A549 (cell line): ENCODE data around the gene PIEZO2. TPM values are rescaled to one million over a fixed set of nuclear protein-coding genes. Genes with fewer than 3 reads are reported as not detected.

Experiments used
- ATAC-seq, 2 experiments: fragments of 200-7000 bp in 1 of 2; fragments of >200 bp in 1 of 2; cut with Nextera tagmentation in 1 of 2; cut with Tn5 transposase in 1 of 2; 3 replicates each; pipeline versions ENCODE4 v1.8.0 to v1.9.1; 2018 to 2020; ENCODE audit warnings: mild to moderate bottlenecking in 1 of 2, moderate library complexity in 1 of 2
- CTCF ChIA-PET: fragments of 300-600 bp; sonication (Branson Sonifier 250); formaldehyde crosslinking; extraction: SDS; loops from one replicate; lab custom pipeline; 2021; ENCODE audit warnings: antibody characterized with exemption, inconsistent platforms; lab: Yijun Ruan, JAX
- POLR2A ChIA-PET: fragments of 350-600 bp; formaldehyde crosslinking; extraction: SDS; loops from one replicate; lab custom pipeline; 2021; ENCODE audit warnings: antibody characterized with exemption, inconsistent platforms; lab: Yijun Ruan, JAX
- DNase-seq, 2 experiments: peaks; one replicate each; pipeline versions ENCODE4 v3.0.0 to v3.0.0-alpha.2; 2011 to 2016; ENCODE audit warnings: low read depth in 1 of 2, low spot score in 1 of 2
- FAIRE-seq: peaks from 2 replicates; lab custom pipeline; 2011; peaks lifted over from hg19 to GRCh38; lab: Jason Lieb, UNC
- H3K27ac ChIP-seq, 2 experiments: fragments of >200 bp; sonication (Bioruptor Twin); formaldehyde crosslinking; 3 replicates each; pipeline ENCODE4 v1.5.1; 2016 to 2017
- H3K4me1 ChIP-seq: fragments of >200 bp; sonication (Bioruptor Twin); formaldehyde crosslinking; 3 replicates; pipeline ENCODE4 v1.6.1; 2016
- H3K4me2 ChIP-seq: fragments of >200 bp; sonication (Bioruptor Twin); formaldehyde crosslinking; 3 replicates; pipeline ENCODE4 v1.6.1; 2016
- H3K4me3 ChIP-seq: fragments of >200 bp; sonication (Bioruptor Twin); formaldehyde crosslinking; 3 replicates; pipeline ENCODE4 v1.5.1; 2016
- H3K9me3 ChIP-seq: fragments of >200 bp; sonication (Bioruptor Twin); formaldehyde crosslinking; 3 replicates; pipeline ENCODE4 v1.6.1; 2016
- CHD2 ChIP-seq: fragments of 150-350 bp; IDR thresholded peaks from 2 replicates; pipeline ENCODE4 v1.6.1; 2014; ENCODE audit warnings: low read length; ENCODE audit not compliant: partially characterized antibody
- CHD4 ChIP-seq: fragments of 200-600 bp; sonication (generic); IDR thresholded peaks from 2 replicates; pipeline ENCODE4 v1.6.1; 2016; ENCODE audit warnings: antibody characterized with exemption, mild to moderate bottlenecking, borderline replicate concordance
- CTCF ChIP-seq: fragments of >200 bp; sonication (Bioruptor Twin); formaldehyde crosslinking; IDR thresholded peaks from 3 replicates; pipeline ENCODE4 v1.5.1; 2016
- E2F6 ChIP-seq: IDR thresholded peaks from 2 replicates; pipeline ENCODE4 v1.6.1; 2012; ENCODE audit warnings: low read depth, borderline replicate concordance
- EHF ChIP-seq: fragments of 250-450 bp; sonication (Bioruptor Pico); IDR thresholded peaks from 2 replicates; pipeline ENCODE4 v1.5.0; 2020; ENCODE audit warnings: mild to moderate bottlenecking
- ELK1 ChIP-seq: fragments of 150-350 bp; IDR thresholded peaks from 2 replicates; pipeline ENCODE4 v1.6.1; 2014; ENCODE audit warnings: low read depth, mild to moderate bottlenecking, low read length
- FOSB ChIP-seq: fragments of 250-450 bp; sonication (Bioruptor Pico); IDR thresholded peaks from 2 replicates; pipeline ENCODE4 v1.5.0; 2020; ENCODE audit warnings: mild to moderate bottlenecking, moderate library complexity
- FOXS1 ChIP-seq: fragments of 250-450 bp; sonication (Bioruptor Pico); IDR thresholded peaks from 2 replicates; pipeline ENCODE4 v1.5.0; 2020; ENCODE audit warnings: mild to moderate bottlenecking, moderate library complexity
- GATA3 ChIP-seq: IDR thresholded peaks from 2 replicates; pipeline ENCODE4 v1.6.1; 2012; ENCODE audit warnings: borderline replicate concordance
- HOXA7 ChIP-seq: fragments of 250-450 bp; sonication (Bioruptor Pico); IDR thresholded peaks from 2 replicates; pipeline ENCODE4 v1.5.0; 2020; ENCODE audit warnings: mild to moderate bottlenecking, moderate library complexity
- MAFK ChIP-seq: fragments of 450-650 bp; IDR thresholded peaks from 2 replicates; pipeline ENCODE4 v1.6.1; 2014; ENCODE audit not compliant: partially characterized antibody
- MYC ChIP-seq: IDR thresholded peaks from 2 replicates; pipeline ENCODE4 v1.6.1; 2012; ENCODE audit warnings: mild to moderate bottlenecking, inconsistent platforms, low read length, improper control_type of control experiment, borderline replicate concordance
- NR3C1 ChIP-seq: fragments of >200 bp; sonication (Bioruptor Twin); formaldehyde crosslinking; IDR thresholded peaks from 3 replicates; pipeline ENCODE4 v1.6.1; 2017
- PBX3 ChIP-seq: IDR thresholded peaks from 2 replicates; pipeline ENCODE4 v1.6.1; 2012
- REST ChIP-seq: fragments of 200-600 bp; sonication (generic); IDR thresholded peaks from 2 replicates; pipeline ENCODE4 v1.6.1; 2016; ENCODE audit warnings: antibody characterized with exemption, mild to moderate bottlenecking, moderate library complexity
- ZC3H11A ChIP-seq: fragments of 450-650 bp; IDR thresholded peaks from 2 replicates; pipeline ENCODE4 v1.6.1; 2014; ENCODE audit warnings: antibody characterized with exemption, mild to moderate bottlenecking
- ZNF302 ChIP-seq: fragments of 250-450 bp; sonication (Bioruptor Pico); IDR thresholded peaks from 2 replicates; pipeline ENCODE4 v1.9.0; 2021; ENCODE audit warnings: inconsistent platforms, mild to moderate bottlenecking, moderate library complexity
- WGBS: methylation state at CpG from one replicate; pipeline ENCODE4 v1.1.6; 2017; ENCODE audit errors: missing lambda C conversion rate; 5-methylcytosine and 5-hydroxymethylcytosine counted together
- polyA plus RNA-seq, 4 experiments: library from polyadenylated mRNA; depleted of rRNA in 3 of 4; stranded (reverse); fragments of >200 nt; fragmentation: RNase III in 1 of 4; extraction: RNeasy Plus Mini Kit Qiagen cat#74134 plus additional on column Dnase treatment in 1 of 4; gene quantifications; 2 replicates in 3 of 4; 3 replicates in 1 of 4; pipeline ENCODE4 v1.2.3, GENCODE V29; 2011 to 2017

PIEZO2 gene
- polyA plus RNA-seq, 2 of the 4 experiments (the other 2 are of a cell fraction) = 0.80 to 1.6 TPM

GRCh38 chr18:11051462-11051861 is 97.9 kb downstream of the PIEZO2 start:
- POLR2A ChIA-PET = no interaction called here
- 58% methylated on average over 3 of the region's 3 CpGs for WGBS
- no peak for TF ChIP-seq REST
- TF ChIP-seq MYC = no peak
- no peak for TF ChIP-seq EHF (CRISPR knock-in tag)
- TF ChIP-seq ELK1 = no peak
- no peak for TF ChIP-seq HOXA7 (CRISPR knock-in tag)
- Histone ChIP-seq H3K4me1 (0 out of 3 replicates have a peak, but pooled peaks cover 15% of the 10 kb centered on the region), H3K4me3 (no peak overlapping the region), H3K27ac (no peak overlapping the region), H3K9me3 (no peaks in the 10 kb centered on the region), H3K4me2 (no peak overlapping the region)
- FAIRE-seq (no peak), DNase-seq (no peak), ATAC-seq (no peak)
- CTCF ChIA-PET = interaction anchor here (0.7 to 0.8 kb wide), 2 partner anchors 106 to 1057 kb away, joined by 3 to 4 read pairs; no protein-coding TSS in a partner anchor

GRCh38 chr18:11050966-11051365 is 98.4 kb downstream of the PIEZO2 start:
- Histone ChIP-seq H3K9me3 (no peaks in the 10 kb centered on the region), H3K27ac (no peak overlapping the region), H3K4me1 (0 out of 3 replicates have a peak, but pooled peaks cover 15% of the 10 kb centered on the region), H3K4me3 (no peak overlapping the region), H3K4me2 (no peak overlapping the region)
- ChIA-PET CTCF (interaction anchor here (0.8 kb wide), 1 partner anchor 107 kb away, joined by 4 read pairs; no protein-coding TSS in a partner anchor), POLR2A (no interaction called here)
- DNase-seq = no peak
- 45% methylated on average over 2 of the region's 2 CpGs for WGBS
- no peak for ATAC-seq
- TF ChIP-seq CHD4 = no peak
- no peak for TF ChIP-seq NR3C1
- no peak for TF ChIP-seq GATA3
- TF ChIP-seq E2F6 = no peak
- TF ChIP-seq PBX3 = no peak
- TF ChIP-seq FOSB (CRISPR knock-in tag) = no peak
- no peak for FAIRE-seq

- H3K4me1 ChIP-seq = 0 out of 3 replicates have a peak, but pooled peaks cover 15% of the 10 kb centered on the region
- 33% methylated on average over 4 of the region's 5 CpGs for WGBS
- ChIA-PET CTCF (no interaction called here), POLR2A (no interaction called here)
- no peak overlapping the region for H3K27ac ChIP-seq
- no peak overlapping the region for H3K4me2 ChIP-seq
- ATAC-seq (no peak), DNase-seq (no peak), FAIRE-seq (no peak)
- H3K4me3 ChIP-seq = no peak overlapping the region
- TF ChIP-seq ZNF302 (CRISPR knock-in tag) = no peak
- TF ChIP-seq MAFK = no peak
- no peak for TF ChIP-seq FOSB (CRISPR knock-in tag)
- TF ChIP-seq CHD2 = no peak
- TF ChIP-seq ZC3H11A = no peak
- TF ChIP-seq CTCF = no peak
- no peak for TF ChIP-seq FOXS1 (CRISPR knock-in tag)
- H3K9me3 ChIP-seq = no peaks in the 10 kb centered on the region
These were observed 101.6 kb downstream of the PIEZO2 start for GRCh38 chr18:11047817-11048216.
